HEK293 (cell line): Measurements from ENCODE around the gene GPR39.

Source experiments
- CTCF ChIP-seq: fragments of 450-650 bp; formaldehyde crosslinking; IDR thresholded peaks from 2 replicates; pipeline ENCODE4 v1.5.1; 2016; ENCODE audit warnings: missing biosample characterization, missing genetic modification characterization
- KLF16 ChIP-seq: fragments of 450-650 bp; formaldehyde crosslinking; IDR thresholded peaks from 2 replicates; pipeline ENCODE4 v1.5.1; 2017; ENCODE audit warnings: missing biosample characterization, missing genetic modification characterization
- TCF7L2 ChIP-seq: IDR thresholded peaks from 2 replicates; pipeline ENCODE4 v1.6.1; 2011; ENCODE audit warnings: low read depth, mild to moderate bottlenecking, inconsistent platforms, low read length, moderate library complexity, borderline replicate concordance
- ZBTB26 ChIP-seq: fragments of 450-650 bp; formaldehyde crosslinking; optimal IDR thresholded peaks from 2 replicates; pipeline ENCODE3; 2016; ENCODE audit warnings: missing biosample characterization, mild to moderate bottlenecking, missing genetic modification characterization
- ZFP41 ChIP-seq: fragments of 450-650 bp; formaldehyde crosslinking; IDR thresholded peaks from 2 replicates; pipeline ENCODE4 v1.5.1; 2016; ENCODE audit warnings: missing biosample characterization, missing genetic modification characterization, borderline replicate concordance
- ZNF132 ChIP-seq: fragments of 450-650 bp; formaldehyde crosslinking; IDR thresholded peaks from 2 replicates; pipeline ENCODE4 v1.5.1; 2017; ENCODE audit warnings: missing biosample characterization, missing genetic modification characterization, borderline replicate concordance
- ZNF530 ChIP-seq: fragments of 450-650 bp; formaldehyde crosslinking; IDR thresholded peaks from 2 replicates; pipeline ENCODE4 v1.5.1; 2016; ENCODE audit warnings: low read depth, missing biosample characterization, missing genetic modification characterization
- ZNF707 ChIP-seq: fragments of 450-650 bp; formaldehyde crosslinking; IDR thresholded peaks from 2 replicates; pipeline ENCODE4 v1.5.1; 2016; ENCODE audit warnings: missing biosample characterization, missing genetic modification characterization
- ZNF768 ChIP-seq: fragments of 450-650 bp; formaldehyde crosslinking; IDR thresholded peaks from 2 replicates; pipeline ENCODE4 v1.5.1; 2018; ENCODE audit warnings: missing biosample characterization, mild to moderate bottlenecking, missing genetic modification characterization
- ZSCAN23 ChIP-seq: fragments of 450-650 bp; formaldehyde crosslinking; IDR thresholded peaks from 2 replicates; pipeline ENCODE4 v1.5.1; 2016; ENCODE audit warnings: missing biosample characterization, missing genetic modification characterization

GRCh38 chr2:132521341-132521740, 104.7 kb downstream of the GPR39 start:
- TF ChIP-seq CTCF (tag by site-specific recombination) (no peak), ZBTB26 (tag by site-specific recombination) (no peak), ZNF132 (tag by site-specific recombination) (no peak), TCF7L2 (no peak), ZNF707 (tag by site-specific recombination) (no peak), ZFP41 (no peak), ZNF768 (tag by site-specific recombination) (no peak), ZNF530 (tag by site-specific recombination) (no peak), ZSCAN23 (tag by site-specific recombination) (no peak), KLF16 (no peak)
